Frontal cortex (tissue), 4 donors: ENCODE results near the gene DBX2. TPM values are rescaled to one million over a fixed set of nuclear protein-coding genes. Genes with fewer than 3 reads are reported as not detected.
"Not testable (repeated sequence)": the region's sequence is repeated elsewhere in the genome, so short reads cannot be mapped to it uniquely, and the experiment has no call there.

Experiments
- DNase-seq, 2 donors: peaks; one replicate each; pipeline ENCODE4 v3.0.0; 2012; ENCODE audit warnings: low spot score in 2 of 2
- FAIRE-seq: peaks from 2 replicates; lab custom pipeline; 2012; peaks lifted over from hg19 to GRCh38; lab: Jason Lieb, UNC
- total RNA-seq: library from RNA; depleted of rRNA; stranded (reverse); fragments of >200 nt; gene quantifications from one replicate; pipeline ENCODE4 v1.2.3, GENCODE V29; 2014
- donor health status: control.
- donor health status: control.
- donor health status: control.

Gene DBX2
- total RNA-seq, 1 donor from 2014 or later = 2.9 TPM

- no peak for FAIRE-seq
Observed at GRCh38 chr12:45014396-45014795, 36.5 kb downstream of the DBX2 start.

GRCh38 chr12:45012749-45013148 is 38.1 kb downstream of the DBX2 start:
- no peak for FAIRE-seq
- no peak for DNase-seq

More at GRCh38 chr12:45014396-45014795, 36.5 kb downstream of the DBX2 start:
- no peak for DNase-seq

- FAIRE-seq (no peak), DNase-seq (no peak)
Observed at GRCh38 chr12:45010059-45010458, 40.8 kb downstream of the DBX2 start.

- FAIRE-seq = no peak
- DNase-seq = no peak
Observed at GRCh38 chr12:45008211-45008610, 42.7 kb downstream of the DBX2 start.

- FAIRE-seq = no peak
- DNase-seq = no peak
Observed at GRCh38 chr12:44999355-44999754, 51.5 kb downstream of the DBX2 start.

- no peak for FAIRE-seq
- DNase-seq = no peak
Observed at GRCh38 chr12:44993161-44993560, 57.7 kb downstream of the DBX2 start.

- not testable (repeated sequence) for DNase-seq, FAIRE-seq
Observed at GRCh38 chr12:44984863-44985262, 66.0 kb downstream of the DBX2 start.

GRCh38 chr12:44979918-44980317 is 71.0 kb downstream of the DBX2 start:
- no peak for FAIRE-seq
- DNase-seq = no peak

- DNase-seq (no peak), FAIRE-seq (no peak)
Observed at GRCh38 chr12:44976246-44976645, 74.7 kb downstream of the DBX2 start.

GRCh38 chr12:44972746-44973421 is 78.0 kb downstream of the DBX2 start:
- FAIRE-seq (no peak), DNase-seq (no peak)

- DNase-seq (no peak), FAIRE-seq (no peak)
Observed at GRCh38 chr12:44968965-44969364, 81.9 kb downstream of the DBX2 start.

Other genes starting within 250 kb of the DBX2 start
- 2,116 TPM for gene NELL2, start 174.8 kb downstream of the DBX2 start, total RNA-seq
- 9.4 TPM for gene ANO6, start 165.0 kb upstream of the DBX2 start, total RNA-seq